K562 (cell line): ENCODE measurements around the gene SECISBP2. TPM values are rescaled to one million over a fixed set of nuclear protein-coding genes. Genes with fewer than 3 reads are reported as not detected.

Experiments
- ATAC-seq: fragments of 200-7000 bp; cut with Tn5 transposase; 3 replicates; pipeline ENCODE4 v1.9.1; 2020; ENCODE audit warnings: moderate library complexity
- BruUV-seq: library from RNA; stranded (reverse); fragments of 400-500 nt; replicated peaks from 2 replicates; lab custom pipeline; 2021; lab: Mats Ljungman, UMichigan
- CTCF ChIA-PET: fragments of 300-600 bp; formaldehyde crosslinking; extraction: SDS; loops from one replicate; lab custom pipeline; 2021; ENCODE audit warnings: low intra/inter-chr PET ratio; lab: Yijun Ruan, JAX
- POLR2A ChIA-PET: fragments of 300-600, 350-650 bp; sonication (Branson Sonifier 250); formaldehyde crosslinking; extraction: SDS; loops from one replicate; lab custom pipeline; 2021; ENCODE audit warnings: antibody characterized with exemption, inconsistent platforms; lab: Yijun Ruan, JAX
- DNase-seq, 4 experiments: peaks; one replicate each; pipeline versions ENCODE4 v3.0.0 to v3.0.0-alpha.2; 2011 to 2018; ENCODE audit warnings: low spot score in 3 of 4, mixed read lengths in 3 of 4; ENCODE audit errors: extremely low read depth in 1 of 4
- FAIRE-seq: peaks from 2 replicates; lab custom pipeline; 2011; peaks lifted over from hg19 to GRCh38; lab: Jason Lieb, UNC
- H2AFZ ChIP-seq: 2 replicates; pipeline ENCODE4 v1.6.0; 2011; ENCODE audit warnings: low read depth, low read length, control low read depth, inconsistent platforms
- H3K27ac ChIP-seq: fragments of 200-600 bp; 3 replicates; pipeline ENCODE4 v1.8.0; 2011; ENCODE audit warnings: low read depth, mild to moderate bottlenecking, control low read depth, inconsistent platforms, low read length, moderate library complexity, mixed read lengths; ENCODE audit errors: extremely low read depth
- H3K27me3 ChIP-seq, 2 experiments: fragments of 300-600 bp in 1 of 2; 2 replicates in 1 of 2; 3 replicates in 1 of 2; pipeline versions ENCODE4 v1.6.0 to v1.8.0; 2011; ENCODE audit warnings: inconsistent platforms in 2 of 2, low read length in 2 of 2, mild to moderate bottlenecking in 1 of 2, mixed read lengths in 1 of 2, moderate library complexity in 1 of 2; ENCODE audit not compliant: control insufficient read depth in 2 of 2, insufficient read depth in 2 of 2
- H3K36me3 ChIP-seq: fragments of 300-600 bp; 3 replicates; pipeline ENCODE4 v1.8.0; 2011; ENCODE audit warnings: mild to moderate bottlenecking, low read length, inconsistent platforms; ENCODE audit not compliant: control insufficient read depth, insufficient read depth
- H3K4me1 ChIP-seq, 2 experiments: fragments of 200-600 bp in 1 of 2; replicated peaks in 1 of 2; 2 replicates in 1 of 2; 3 replicates in 1 of 2; pipeline versions ENCODE4 v1.5.1 to v1.8.0; 2011; ENCODE audit warnings: inconsistent platforms in 2 of 2, low read length in 2 of 2, mild to moderate bottlenecking in 1 of 2, mixed read lengths in 1 of 2, moderate library complexity in 1 of 2; ENCODE audit not compliant: control insufficient read depth in 2 of 2, insufficient read depth in 2 of 2
- H3K4me2 ChIP-seq: 2 replicates; pipeline ENCODE4 v1.6.1; 2011; ENCODE audit warnings: low read length, control low read depth, inconsistent platforms, mixed read lengths; ENCODE audit not compliant: insufficient read depth
- H3K4me3 ChIP-seq: fragments of 200-600 bp; sonication (generic), shearing (Covaris generic); 2 replicates; pipeline ENCODE4 v1.5.1; 2016; ENCODE audit warnings: control low read depth, inconsistent platforms
- H3K79me2 ChIP-seq: fragments of 200-600 bp; 3 replicates; pipeline ENCODE4 v1.8.0; 2011; ENCODE audit warnings: low read length, inconsistent platforms; ENCODE audit not compliant: control insufficient read depth, insufficient read depth
- H3K9ac ChIP-seq, 2 experiments: 2 replicates each; pipeline versions ENCODE4 v1.6.0 to v1.6.1; 2011; ENCODE audit warnings: low read depth in 2 of 2, low read length in 2 of 2, control low read depth in 1 of 2, inconsistent platforms in 1 of 2, mild to moderate bottlenecking in 1 of 2, mixed read lengths in 1 of 2; ENCODE audit not compliant: insufficient read depth in 1 of 2
- H3K9me1 ChIP-seq: one replicate; pipeline ENCODE4 v1.6.0; 2011; ENCODE audit warnings: inconsistent platforms, mild to moderate bottlenecking, low read length, moderate library complexity; ENCODE audit not compliant: control insufficient read depth, insufficient read depth
- H3K9me3 ChIP-seq: replicated peaks from 2 replicates; pipeline ENCODE4 v1.5.1; 2011; ENCODE audit warnings: low read depth, low read length, inconsistent platforms; ENCODE audit not compliant: control insufficient read depth, insufficient read depth
- H4K20me1 ChIP-seq: replicated peaks from 2 replicates; pipeline ENCODE4 v1.6.1; 2011; ENCODE audit warnings: low read length, inconsistent platforms, mixed read lengths; ENCODE audit not compliant: control insufficient read depth, insufficient read depth
- CTCF ChIP-seq, 3 experiments: IDR thresholded peaks in 2 of 3; conservative IDR thresholded peaks in 1 of 3; 2 replicates each; pipeline ENCODE4 v1.5.1; 2011 to 2012; ENCODE audit warnings: low read length in 3 of 3, mild to moderate bottlenecking in 3 of 3, control low read depth in 2 of 3, improper control_type of control experiment in 1 of 3, inconsistent platforms in 1 of 3, low read depth in 1 of 3, mixed read lengths in 1 of 3, moderate library complexity in 1 of 3; ENCODE audit not compliant: insufficient read depth in 2 of 3
- CXXC5 ChIP-seq: fragments of 250-450 bp; sonication (Bioruptor Pico); IDR thresholded peaks from 2 replicates; pipeline ENCODE4 v1.8.0; 2022; ENCODE audit warnings: inconsistent platforms, mild to moderate bottlenecking, moderate library complexity
- MCM3 ChIP-seq: fragments of 450-650 bp; IDR thresholded peaks from 2 replicates; pipeline ENCODE4 v1.6.1; 2016
- MED1 ChIP-seq: sonication (generic); formaldehyde crosslinking; IDR thresholded peaks from 2 replicates; pipeline ENCODE4 v1.8.1; 2023; ENCODE audit warnings: missing genetic modification reagents, borderline replicate concordance
- NRF1 ChIP-seq, 2 experiments: fragments of 450-650 bp; IDR thresholded peaks in 1 of 2; conservative IDR thresholded peaks in 1 of 2; 2 replicates each; pipeline ENCODE4 v1.6.1; 2014; ENCODE audit warnings: mild to moderate bottlenecking in 2 of 2
- PHB2 ChIP-seq: fragments of 450-650 bp; IDR thresholded peaks from 2 replicates; pipeline ENCODE4 v1.6.1; 2017; ENCODE audit warnings: low read depth
- POLR2G ChIP-seq: fragments of 200-400 bp; formaldehyde crosslinking; IDR thresholded peaks from 2 replicates; pipeline ENCODE4 v1.6.1; 2017; ENCODE audit warnings: low read depth, mild to moderate bottlenecking, antibody characterized with exemption, low read length, moderate library complexity
- SIN3B ChIP-seq: fragments of 450-650 bp; IDR thresholded peaks from 2 replicates; pipeline ENCODE4 v1.6.1; 2017; ENCODE audit warnings: low read depth, mild to moderate bottlenecking, moderate library complexity
- SMARCB1 ChIP-seq: IDR thresholded peaks from 2 replicates; pipeline ENCODE4 v1.6.1; 2011; ENCODE audit warnings: improper control_type of control experiment, low read depth; ENCODE audit not compliant: insufficient read length
- TAL1 ChIP-seq: fragments of 450-650 bp; IDR thresholded peaks from 2 replicates; pipeline ENCODE4 v1.6.1; 2016; ENCODE audit warnings: mild to moderate bottlenecking
- TBP ChIP-seq: optimal IDR thresholded peaks from 2 replicates; pipeline ENCODE3; 2011; ENCODE audit warnings: low read depth, low read length, improper control_type of control experiment
- TCFL5 ChIP-seq: fragments of 250-450 bp; sonication (Bioruptor Pico); conservative IDR thresholded peaks from 2 replicates; pipeline ENCODE4 v1.6.1; 2021; ENCODE audit warnings: mild to moderate bottlenecking, moderate library complexity, matching md5 sums
- ZBTB1 ChIP-seq: sonication (generic); formaldehyde crosslinking; IDR thresholded peaks from 2 replicates; pipeline ENCODE4 v1.8.1; 2023; ENCODE audit warnings: missing genetic modification reagents, low read depth, mild to moderate bottlenecking, borderline replicate concordance
- WGBS: fragments of 100-300 bp; shearing (Covaris generic); methylation state at CpG from one replicate; pipeline ENCODE4 v1.1.6; 2016; ENCODE audit warnings: low coverage, mixed read lengths; ENCODE audit not compliant: insufficient coverage; ENCODE audit errors: missing lambda C conversion rate; 5-methylcytosine and 5-hydroxymethylcytosine counted together
- in situ Hi-C: fragments of 300-500 bp; cut with MboI; formaldehyde crosslinking; loops from 4 replicates; pipeline ENCODE4 v1.15.0; 2018; ENCODE audit warnings: inconsistent platforms, mixed read lengths
- intact Hi-C: fragments of 100-400 bp; cut with micrococcal nuclease; formaldehyde crosslinking; loops from 2 replicates; pipeline ENCODE4 v1.14.2; 2022
- polyA plus RNA-seq, 8 experiments: library from polyadenylated mRNA; depleted of rRNA in 4 of 8; stranded (reverse) in 5 of 8; unstranded in 3 of 8; fragments of >200 nt; fragmentation: Nextera tagmentation in 2 of 8; fragmentation: Illumina TruSeq in 1 of 8; extraction: Ambion mirVana in 2 of 8; extraction: Trizol in 1 of 8; gene quantifications; 2 replicates each; pipeline versions ENCODE4 v1.2.1 to v1.2.3, GENCODE V29; 2011 to 2014; ENCODE audit warnings: inconsistent platforms in 1 of 8, missing spikeins in 1 of 8
- total RNA-seq, 7 experiments: library from RNA; depleted of rRNA in 6 of 7; stranded (reverse); fragments of >200 nt in 6 of 7; fragmentation: Illumina TruSeq in 2 of 7; extraction: Trizol in 2 of 7; gene quantifications; 2 replicates each; pipeline versions ENCODE4 v1.2.1 to v1.2.3, GENCODE V29; 2011 to 2021; ENCODE audit warnings: low replicate concordance in 1 of 7
- TF ChIP-seq, protein P1 (sequence below): fragments of 450-650 bp; IDR thresholded peaks from 2 replicates; pipeline ENCODE4 v1.6.1; 2017; ENCODE audit warnings: antibody characterized with exemption
- TF ChIP-seq, protein P2 (sequence below): fragments of 250-450 bp; sonication (Bioruptor Pico); IDR thresholded peaks from 2 replicates; pipeline ENCODE4 v1.9.0; 2021; ENCODE audit warnings: mild to moderate bottlenecking, inconsistent platforms

SECISBP2 gene
- total and polyA plus RNA-seq, 9 of the 15 experiments (the other 6 are each of a cell fraction or from before 2014, with no cell fraction given) = 3.2 to 41.6 (median 26.1) TPM

DNA sequence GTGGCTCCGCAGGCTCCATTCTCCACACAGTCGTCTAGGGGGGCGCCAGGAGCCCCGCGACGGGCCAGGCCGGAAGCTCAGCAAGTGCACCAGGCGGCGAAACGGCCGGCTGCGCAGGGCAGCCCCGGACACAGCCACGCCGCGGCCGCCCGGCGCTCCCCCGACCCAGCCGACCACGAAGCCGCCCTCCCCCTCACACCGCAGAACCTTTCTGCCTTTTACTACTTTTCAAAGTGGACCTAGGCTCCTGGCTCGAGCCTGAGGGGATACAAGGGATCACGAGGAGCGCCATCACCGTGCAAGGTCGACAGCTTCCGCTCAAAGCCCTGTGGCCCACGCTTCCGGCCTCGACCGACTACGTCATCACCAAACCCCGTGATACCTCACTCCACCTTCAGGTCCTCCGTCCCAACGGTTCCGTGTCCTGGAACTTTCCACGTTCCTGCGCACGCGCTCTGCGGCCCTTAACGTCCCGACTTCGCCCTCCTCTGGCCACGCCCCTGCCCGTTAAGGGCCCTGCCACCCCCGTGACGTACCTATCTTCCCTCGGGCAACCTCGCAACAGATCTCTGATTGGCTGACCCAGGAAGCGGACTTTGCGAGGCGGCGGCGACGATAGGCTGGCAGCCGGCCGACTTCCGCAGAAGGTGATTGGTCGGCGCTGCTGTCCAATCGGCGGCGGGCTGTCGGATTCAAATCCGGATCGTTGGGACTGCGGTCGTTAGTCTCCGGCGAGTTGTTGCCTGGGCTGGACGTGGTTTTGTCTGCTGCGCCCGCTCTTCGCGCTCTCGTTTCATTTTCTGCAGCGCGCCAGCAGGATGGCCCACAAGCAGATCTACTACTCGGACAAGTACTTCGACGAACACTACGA is 7.6 kb upstream of the SECISBP2 start, which contains the start of gene CKS2:
TSS of gene CKS2 (plus strand) at position 721 of the 871 bp plus-strand sequence. CDS start at position 819, 98 bp downstream.
- Histone ChIP-seq H3K9me3 (no peaks in the 10 kb centered on the region), H2AFZ (no peak within 1 kb of the TSS), H3K9me1 (peaks cover 4% of the 10 kb centered on the region), H3K4me1 (peaks cover 8 to 10% of the 10 kb centered on the region in 2 experiments; a peak in 3 of 5 replicates), H3K27ac (peak within 1 kb of the TSS; percentile 99), H3K27me3 (no peaks in the 10 kb centered on the region), H3K36me3 (peaks cover 35% of the 10 kb centered on the region), H3K9ac (peak within 1 kb of the TSS; percentile 98 to 100), H3K4me3 (peak within 1 kb of the TSS; percentile 84), H3K79me2 (peaks cover 59% of the 10 kb centered on the region), H3K4me2 (peak within 1 kb of the TSS; percentile 81), H4K20me1 (peaks cover 28% of the 10 kb centered on the region)
- intact Hi-C loops = no loop called here
- under 1% methylated on average over 59 of the region's 86 CpGs for WGBS
- BruUV-seq = no TSS peak
- in situ Hi-C loops = no loop called here
- FAIRE-seq (peak; percentile 99), DNase-seq (peak; percentile 93 to 98 (median 96)), ATAC-seq (peak; percentile 87)
- ChIA-PET CTCF (no interaction called here), POLR2A (interaction anchor here (0.6 to 1.3 kb wide), 8 partner anchors 8 to 343 kb away, joined by 3 to 6 read pairs (median 3); partner anchors contain the start of gene SECISBP2)
- TF ChIP-seq NRF1 (conservative IDR thresholded peaks at IDR 0.05 in 1 of 2, IDR thresholded peaks at IDR 0.05 in 1 of 2) (peak; percentile 99), SMARCB1 (no peak), TAL1 (no peak), TBP (no peak), MCM3 (no peak), POLR2G (peak; percentile 99), ZBTB1 (CRISPR knock-in tag) (peak; percentile 22; the same call in 1 of the 2 replicates), SIN3B (peak; percentile 83; the same call in 1 of the 2 replicates), CXXC5 (peak; percentile 80), PHB2 (no peak), MED1 (CRISPR knock-in tag) (no peak), TCFL5 (CRISPR knock-in tag) (no peak), CTCF (IDR thresholded peaks at IDR 0.05 in 2 of 3, conservative IDR thresholded peaks at IDR 0.05 in 1 of 3; ENCODE audit: insufficient read depth in 2 of 3, low read depth in 1 of 3, low read length in 3 of 3) (no peak)
- TF ChIP-seq, protein P1, sequence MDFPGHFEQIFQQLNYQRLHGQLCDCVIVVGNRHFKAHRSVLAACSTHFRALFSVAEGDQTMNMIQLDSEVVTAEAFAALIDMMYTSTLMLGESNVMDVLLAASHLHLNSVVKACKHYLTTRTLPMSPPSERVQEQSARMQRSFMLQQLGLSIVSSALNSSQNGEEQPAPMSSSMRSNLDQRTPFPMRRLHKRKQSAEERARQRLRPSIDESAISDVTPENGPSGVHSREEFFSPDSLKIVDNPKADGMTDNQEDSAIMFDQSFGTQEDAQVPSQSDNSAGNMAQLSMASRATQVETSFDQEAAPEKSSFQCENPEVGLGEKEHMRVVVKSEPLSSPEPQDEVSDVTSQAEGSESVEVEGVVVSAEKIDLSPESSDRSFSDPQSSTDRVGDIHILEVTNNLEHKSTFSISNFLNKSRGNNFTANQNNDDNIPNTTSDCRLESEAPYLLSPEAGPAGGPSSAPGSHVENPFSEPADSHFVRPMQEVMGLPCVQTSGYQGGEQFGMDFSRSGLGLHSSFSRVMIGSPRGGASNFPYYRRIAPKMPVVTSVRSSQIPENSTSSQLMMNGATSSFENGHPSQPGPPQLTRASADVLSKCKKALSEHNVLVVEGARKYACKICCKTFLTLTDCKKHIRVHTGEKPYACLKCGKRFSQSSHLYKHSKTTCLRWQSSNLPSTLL = no peak
- TF ChIP-seq, protein P2, sequence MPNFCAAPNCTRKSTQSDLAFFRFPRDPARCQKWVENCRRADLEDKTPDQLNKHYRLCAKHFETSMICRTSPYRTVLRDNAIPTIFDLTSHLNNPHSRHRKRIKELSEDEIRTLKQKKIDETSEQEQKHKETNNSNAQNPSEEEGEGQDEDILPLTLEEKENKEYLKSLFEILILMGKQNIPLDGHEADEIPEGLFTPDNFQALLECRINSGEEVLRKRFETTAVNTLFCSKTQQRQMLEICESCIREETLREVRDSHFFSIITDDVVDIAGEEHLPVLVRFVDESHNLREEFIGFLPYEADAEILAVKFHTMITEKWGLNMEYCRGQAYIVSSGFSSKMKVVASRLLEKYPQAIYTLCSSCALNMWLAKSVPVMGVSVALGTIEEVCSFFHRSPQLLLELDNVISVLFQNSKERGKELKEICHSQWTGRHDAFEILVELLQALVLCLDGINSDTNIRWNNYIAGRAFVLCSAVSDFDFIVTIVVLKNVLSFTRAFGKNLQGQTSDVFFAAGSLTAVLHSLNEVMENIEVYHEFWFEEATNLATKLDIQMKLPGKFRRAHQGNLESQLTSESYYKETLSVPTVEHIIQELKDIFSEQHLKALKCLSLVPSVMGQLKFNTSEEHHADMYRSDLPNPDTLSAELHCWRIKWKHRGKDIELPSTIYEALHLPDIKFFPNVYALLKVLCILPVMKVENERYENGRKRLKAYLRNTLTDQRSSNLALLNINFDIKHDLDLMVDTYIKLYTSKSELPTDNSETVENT (CRISPR knock-in tag) = peak; percentile 71; the same call in 1 of the 2 replicates
